Stimulated activated CD4-positive, alpha-beta T cell treated with anti-CD3 and anti-CD28 coated beads, Interleukin-2, amount 100 ng/mL, for 4 hours (primary cell): ENCODE measurements around the gene DIS3L2.
"Not testable (repeated sequence)": the region's sequence is repeated elsewhere in the genome, so short reads cannot be mapped to it uniquely, and the experiment has no call there.

Experiments
- DNase-seq: peaks from one replicate; pipeline ENCODE4 v3.0.0-alpha.2; 2020; ENCODE audit warnings: low read depth

Gene DIS3L2

GRCh38 chr2:232299084-232299483 is 337.6 kb downstream of the DIS3L2 start:
- DNase-seq: no peak

DNA sequence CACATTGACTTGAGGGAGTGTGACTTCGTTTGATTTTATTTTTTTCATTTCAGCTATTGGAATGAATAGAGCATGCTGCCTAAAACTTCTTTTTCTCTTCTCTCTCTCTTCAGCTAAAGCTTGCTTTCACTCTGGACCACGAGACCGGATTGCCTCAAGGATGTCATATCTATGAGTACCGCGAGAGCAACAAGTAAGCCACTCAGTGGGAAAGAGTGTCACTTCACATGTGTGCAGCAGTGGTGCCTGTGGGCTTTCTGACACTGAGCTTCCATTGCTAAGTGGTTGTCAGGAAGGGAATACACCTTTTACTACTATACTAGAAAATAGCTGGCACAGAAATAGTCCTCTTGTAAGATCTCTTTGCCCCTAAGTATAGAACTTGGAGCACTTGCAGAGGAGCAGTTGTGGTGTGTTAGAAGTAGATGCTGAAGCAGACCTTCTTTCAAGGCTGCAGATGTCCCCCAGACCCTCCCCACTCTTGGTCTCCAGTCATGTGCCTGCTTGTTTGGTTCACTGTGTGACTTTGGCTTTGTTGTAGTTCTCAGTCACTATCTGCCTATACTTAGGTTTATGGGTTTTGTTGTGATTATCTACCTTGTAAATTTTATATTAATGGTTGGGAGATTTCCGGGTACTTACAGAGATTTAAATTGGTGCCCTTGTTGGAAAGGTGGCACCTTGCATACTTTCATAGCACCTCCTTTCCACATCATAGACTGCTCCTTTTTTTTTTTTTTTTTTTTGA is 338.6 kb downstream of the DIS3L2 start:
- DNase-seq: no peak

DNA sequence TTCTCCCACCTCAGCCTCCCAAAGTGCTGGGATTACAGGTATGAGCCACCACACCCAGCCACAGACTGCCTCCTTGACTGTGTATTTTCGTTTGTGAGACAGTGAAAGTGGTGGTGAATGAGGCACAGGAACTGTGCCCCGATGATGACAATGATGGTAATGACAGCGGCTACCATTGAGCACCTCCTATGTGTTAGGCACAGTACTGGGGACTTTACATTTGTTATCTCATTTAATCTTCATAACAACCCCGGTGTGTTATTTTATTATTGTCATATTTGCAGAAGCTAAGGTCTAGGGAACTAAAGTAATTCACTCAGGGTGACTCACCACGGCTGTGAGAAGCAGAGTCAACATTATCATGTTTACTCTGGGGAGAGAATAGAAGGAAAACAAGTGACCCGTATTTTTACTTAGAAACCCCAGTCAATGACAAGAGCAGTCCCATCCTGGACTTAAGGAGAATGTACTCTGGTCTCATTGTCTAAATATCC is 339.4 kb downstream of the DIS3L2 start:
- DNase-seq: no peak

- DNase-seq: no peak
Measured at GRCh38 chr2:232304236-232304635, 342.7 kb downstream of the DIS3L2 start.

DNA sequence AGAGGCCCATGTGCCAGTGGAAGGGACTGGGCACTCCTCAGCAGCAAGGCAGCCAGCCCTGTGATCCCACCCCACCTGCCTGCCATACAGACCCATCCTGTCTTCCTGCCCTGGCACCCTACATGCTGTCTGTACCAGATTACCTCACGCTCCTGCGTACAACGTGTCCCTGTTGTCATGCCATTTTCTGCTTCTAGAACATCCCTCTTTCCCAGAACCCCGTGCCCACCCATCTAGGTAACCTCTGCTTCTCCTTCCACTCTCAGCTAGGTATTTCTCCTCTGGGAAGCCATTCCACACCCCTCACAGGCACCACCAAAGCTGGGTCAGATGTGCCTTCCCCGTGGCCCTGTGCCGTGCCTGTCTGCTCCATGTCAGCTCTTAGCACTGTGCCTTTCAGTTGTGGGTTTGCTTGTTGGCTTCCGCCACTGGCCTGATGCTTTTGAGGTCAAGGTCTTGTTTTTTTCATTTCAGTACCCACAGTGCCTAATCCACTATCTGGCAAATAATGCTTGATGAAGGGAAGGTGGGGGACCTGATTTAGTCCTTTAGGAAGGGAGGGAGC is 345.3 kb downstream of the DIS3L2 start:
- no peak for DNase-seq

GRCh38 chr2:232307854-232308253 is 346.3 kb downstream of the DIS3L2 start:
- DNase-seq: no peak

DNA sequence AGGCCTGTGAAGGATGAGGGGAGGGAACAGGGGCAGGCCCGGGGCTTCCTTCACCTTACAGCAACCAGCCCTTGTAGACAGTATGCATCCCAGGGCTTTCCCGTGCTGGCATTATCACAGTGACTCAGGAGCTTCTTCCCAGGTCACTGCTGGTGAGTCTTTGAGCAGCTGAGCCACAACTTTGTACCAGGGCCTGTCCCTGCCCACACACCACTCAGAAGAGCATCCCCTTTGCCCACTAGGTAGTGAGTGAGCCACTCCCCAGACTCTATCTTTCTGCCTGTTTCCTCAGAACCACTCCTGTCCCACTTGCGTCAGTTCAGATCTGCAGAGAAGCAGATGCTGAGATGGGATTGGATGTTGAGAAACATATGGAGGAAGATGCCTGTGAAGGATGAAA is 347.5 kb downstream of the DIS3L2 start:
- DNase-seq: no peak

DNA sequence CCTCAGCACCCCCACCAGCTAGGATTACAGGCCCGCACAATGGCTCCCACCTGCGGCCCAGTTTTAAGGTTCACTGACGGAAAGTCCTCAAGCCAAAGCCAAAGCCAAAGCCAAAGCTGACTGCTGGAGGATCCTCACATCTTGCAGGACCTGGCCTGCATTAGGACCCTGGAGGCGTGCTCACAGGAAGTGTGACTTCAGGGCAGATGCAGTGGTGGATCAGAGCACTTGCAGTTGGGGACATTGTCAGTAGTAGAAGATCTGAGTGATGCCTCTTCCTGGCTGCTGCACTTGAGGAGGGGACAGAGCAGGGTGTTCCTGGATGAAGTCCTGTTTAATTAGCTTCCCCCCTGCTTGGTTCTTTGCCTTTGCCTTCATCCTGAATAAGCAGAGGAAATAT is 348.1 kb downstream of the DIS3L2 start:
- no peak for DNase-seq

DNA sequence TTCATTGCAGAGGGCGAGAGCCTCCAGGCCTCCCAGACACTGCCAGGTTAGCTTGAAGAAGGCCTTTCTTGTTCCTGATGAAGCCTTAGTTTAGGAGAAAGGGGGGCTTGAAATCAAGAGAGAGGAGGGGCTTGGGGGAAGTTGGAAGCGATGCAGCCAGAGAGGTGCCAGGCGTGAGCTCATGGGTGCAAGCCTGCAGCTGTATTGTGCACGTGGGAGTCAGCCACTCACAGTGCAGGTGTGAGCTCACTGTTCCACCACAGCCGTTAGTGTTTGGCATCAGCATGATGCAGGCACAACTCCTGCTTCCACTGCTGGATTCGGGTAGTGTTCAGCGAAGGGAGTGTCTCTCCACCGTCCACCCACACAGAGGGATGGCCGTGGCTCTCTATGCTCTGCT is 348.6 kb downstream of the DIS3L2 start:
- peak; percentile 16 for DNase-seq

GRCh38 chr2:232310696-232311095 is 349.2 kb downstream of the DIS3L2 start:
- no peak for DNase-seq

DNA sequence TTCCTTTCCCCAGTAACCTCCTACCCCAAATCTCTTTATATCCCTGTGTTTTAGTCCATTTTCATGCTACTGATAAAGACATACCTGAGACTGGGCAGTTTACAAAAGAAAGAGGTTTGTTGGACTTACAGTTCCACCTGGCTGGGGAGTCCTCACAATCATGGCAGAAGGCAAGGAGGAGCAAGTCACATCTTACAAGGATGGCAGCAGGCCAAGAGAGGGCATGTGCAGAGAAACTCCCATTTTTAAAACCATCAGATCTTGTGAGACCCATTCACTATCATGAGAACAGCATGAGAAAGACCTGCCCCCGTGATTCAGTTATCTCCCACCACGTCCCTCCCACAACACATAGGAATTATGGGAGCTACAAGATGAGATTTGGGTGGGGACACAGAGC is 352.1 kb downstream of the DIS3L2 start:
- DNase-seq: not testable (repeated sequence)

- peak; percentile 48 for DNase-seq
Measured at GRCh38 chr2:232315049-232315922, 353.8 kb downstream of the DIS3L2 start.

GRCh38 chr2:232315923-232316299 is 354.4 kb downstream of the DIS3L2 start:
- no peak for DNase-seq

DNA sequence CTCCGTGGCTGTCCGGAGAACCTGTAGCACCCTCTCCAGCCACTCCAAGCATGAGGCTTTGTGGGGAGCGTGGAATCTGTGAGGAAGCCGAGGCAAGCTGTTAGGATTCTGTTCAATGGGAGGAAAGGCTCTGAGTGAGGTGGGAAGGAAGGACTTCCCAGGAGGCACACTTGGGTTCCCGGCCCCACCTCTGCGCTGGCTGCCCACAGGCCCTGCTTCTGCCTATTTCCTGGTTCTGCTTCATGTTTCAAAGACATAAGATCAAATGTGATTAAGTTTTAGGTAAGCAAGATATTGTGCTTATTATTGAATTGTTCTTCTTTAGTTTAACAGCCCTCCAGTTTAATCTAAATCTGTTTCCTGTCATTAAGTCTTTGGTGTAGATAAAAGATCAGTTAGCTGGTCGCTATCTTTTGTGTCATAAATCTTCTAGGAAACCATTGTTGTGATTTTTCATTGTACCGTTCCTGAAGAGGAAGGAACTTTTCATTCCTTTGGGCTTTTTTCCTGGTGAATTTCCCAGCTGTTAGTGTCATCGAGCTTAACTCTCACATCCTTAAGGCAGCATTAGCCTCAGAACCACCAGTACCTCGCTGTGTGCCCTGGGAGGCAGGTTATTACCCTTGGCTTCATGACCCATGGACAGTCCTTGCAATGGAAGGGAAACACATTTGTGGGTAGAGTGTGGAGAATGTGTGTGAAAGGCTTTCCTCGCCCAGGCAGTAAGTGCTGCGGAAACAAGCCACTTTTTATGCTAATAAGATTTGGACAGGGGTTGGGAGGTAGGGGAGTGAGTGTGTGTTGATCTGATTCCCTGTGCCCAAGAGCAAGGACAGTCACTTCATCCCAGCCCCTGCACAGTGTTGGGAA is 355.2 kb downstream of the DIS3L2 start:
- DNase-seq: no peak

DNA sequence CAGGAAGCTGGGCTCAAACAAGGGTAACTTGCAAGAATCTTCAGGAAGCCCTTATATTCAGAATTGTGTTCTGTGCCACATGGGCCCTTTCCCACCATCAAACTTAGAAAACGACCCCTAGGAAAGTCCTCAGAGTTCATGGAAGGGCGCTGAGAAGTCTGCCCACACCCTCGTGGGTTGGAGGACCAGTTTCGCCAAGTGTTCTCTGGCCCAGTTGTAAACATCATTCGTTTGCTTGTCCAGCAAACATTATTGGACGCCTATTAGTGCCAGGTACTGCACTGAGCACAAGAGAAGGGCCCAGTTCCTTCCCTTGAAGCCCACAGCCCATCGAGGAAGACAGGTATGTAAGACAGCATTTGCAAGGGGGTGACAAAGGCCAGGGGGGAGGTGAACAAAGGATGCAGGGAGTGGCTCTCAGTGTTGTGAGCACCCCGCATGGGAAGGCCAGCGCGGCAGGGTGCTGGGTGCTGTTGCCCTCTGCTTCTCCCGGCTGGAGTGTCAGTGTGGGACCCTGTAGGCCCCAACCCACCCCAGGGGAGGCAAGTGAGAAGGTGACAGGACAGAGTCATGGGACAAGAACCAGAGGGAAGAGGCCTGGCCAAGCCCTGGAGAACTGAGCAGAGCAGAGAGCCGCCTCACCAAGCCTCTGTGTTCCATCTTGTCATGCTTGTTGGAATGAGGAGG is 356.8 kb downstream of the DIS3L2 start:
- no peak for DNase-seq

- no peak for DNase-seq
Measured at GRCh38 chr2:232319067-232319802, 357.7 kb downstream of the DIS3L2 start.

- no peak for DNase-seq
Measured at GRCh38 chr2:232319803-232320442, 358.4 kb downstream of the DIS3L2 start.

DNA sequence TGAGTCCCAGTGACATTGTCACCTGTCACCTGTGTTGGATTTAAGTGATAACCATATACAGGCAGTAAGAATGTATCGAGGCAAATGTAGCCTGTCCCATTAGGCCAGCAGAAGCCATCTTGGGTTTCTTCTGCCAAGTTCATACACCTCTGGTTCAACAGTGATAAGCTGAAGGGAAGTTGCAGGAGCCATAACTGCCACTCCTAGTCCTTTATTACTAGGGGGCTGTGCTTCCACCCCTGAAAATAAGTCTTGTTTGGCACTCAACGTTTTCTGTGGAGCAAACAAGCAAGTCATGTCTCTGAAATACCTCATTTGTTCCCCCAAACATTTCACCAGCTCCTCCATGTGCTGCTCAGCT is 358.9 kb downstream of the DIS3L2 start:
- DNase-seq: no peak

DNA sequence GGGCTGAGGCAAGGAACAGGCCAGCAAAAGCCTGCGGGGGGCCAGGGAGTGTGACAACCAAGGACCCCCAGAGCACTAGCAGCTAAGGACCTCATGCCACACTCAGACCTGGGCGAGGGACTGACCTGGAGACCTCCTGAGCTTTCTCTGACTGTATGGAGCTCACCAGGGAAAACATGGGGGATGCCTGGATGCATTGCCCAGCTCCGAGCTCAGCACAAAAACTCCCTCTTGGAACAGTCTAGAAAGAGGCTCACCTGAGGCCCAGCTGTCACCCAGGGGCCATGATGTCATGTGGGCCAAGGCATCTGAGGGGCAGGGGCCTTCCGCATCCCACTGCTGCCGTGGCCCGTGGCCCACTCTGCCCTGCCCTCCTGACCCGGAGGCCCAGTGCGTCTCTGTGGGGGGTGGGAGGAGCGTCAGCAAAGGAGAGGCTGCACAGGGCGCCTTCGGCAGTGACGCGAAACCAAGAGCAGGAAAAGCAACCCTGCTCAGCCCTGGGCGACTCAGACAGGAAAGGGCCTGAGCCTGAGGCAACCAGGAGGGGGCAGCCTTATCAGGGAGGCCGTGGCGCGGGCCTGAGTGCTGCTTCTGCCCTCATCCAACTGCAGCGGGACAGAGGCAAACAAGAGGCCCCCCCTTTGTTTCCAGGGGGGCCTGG is 359.8 kb downstream of the DIS3L2 start:
- DNase-seq: no peak
